ENCODE measurements around the gene NUMBL. TPM values are rescaled to one million over a fixed set of nuclear protein-coding genes. Genes with fewer than 3 reads are reported as not detected.
"Not testable (repeated sequence)": the region's sequence is repeated elsewhere in the genome, so short reads cannot be mapped to it uniquely, and the experiment has no call there.

Gene NUMBL
- total RNA-seq = 20.7 TPM
- long read RNA-seq, partial matches to known transcripts = 1 of 6 reads
- long read RNA-seq, other reads (novel, unspliced or antisense) = 3 of 6 reads

DNA sequence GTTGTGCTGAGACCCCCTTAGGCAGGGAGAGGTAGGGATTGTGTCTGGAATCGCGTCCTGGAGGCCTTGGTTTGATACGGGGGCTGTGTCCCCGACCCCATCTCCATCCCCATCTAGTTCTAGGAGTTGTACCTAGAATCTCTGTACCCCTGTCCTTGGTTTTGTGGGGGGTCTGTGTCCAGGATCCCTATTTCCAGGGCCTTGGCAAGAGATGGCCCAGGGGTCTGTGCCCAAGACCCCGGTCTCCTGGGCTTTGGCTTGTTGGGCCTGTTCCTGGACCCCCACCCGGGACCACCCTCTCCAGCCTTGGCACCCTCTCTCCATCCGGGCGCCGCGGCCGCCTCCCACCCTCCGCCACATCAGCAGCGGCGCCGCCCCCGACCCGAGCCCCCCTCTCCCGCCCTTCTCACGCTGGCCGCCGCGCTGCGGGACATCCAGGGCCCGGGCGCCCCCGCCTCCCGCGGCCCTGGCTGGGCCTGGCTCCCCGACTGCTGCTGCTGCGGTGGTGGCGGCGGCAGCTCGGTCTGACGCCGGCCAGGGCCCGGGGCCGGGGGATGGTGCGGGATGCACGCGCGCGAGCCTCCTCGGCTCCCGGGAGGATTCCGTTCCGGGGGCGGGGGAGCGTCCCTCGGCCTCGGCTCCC lies at the start of gene NUMBL:
TSS of gene NUMBL (minus strand) at position 602 of the 643 bp plus-strand sequence. CDS start at position 434, 168 bp downstream.
- intact Hi-C loops (cut with DNase I) = loop anchor here (2.0 kb wide), 1 partner anchor 61 kb away; the partner anchor contains the start of genes ACTMAP and SNRPA
- DNase-seq (ENCODE audit: low spot score) = no peak

- DNase-seq (ENCODE audit: low spot score) = no peak
- intact Hi-C loops (cut with DNase I) = no loop called here
Observed at GRCh38 chr19:40739030-40739839, 48.8 kb upstream of the NUMBL start.

- intact Hi-C loops (cut with DNase I) = no loop called here
- no peak for DNase-seq (ENCODE audit: low spot score)
Observed at GRCh38 chr19:40737102-40737644, 46.7 kb upstream of the NUMBL start.

DNA sequence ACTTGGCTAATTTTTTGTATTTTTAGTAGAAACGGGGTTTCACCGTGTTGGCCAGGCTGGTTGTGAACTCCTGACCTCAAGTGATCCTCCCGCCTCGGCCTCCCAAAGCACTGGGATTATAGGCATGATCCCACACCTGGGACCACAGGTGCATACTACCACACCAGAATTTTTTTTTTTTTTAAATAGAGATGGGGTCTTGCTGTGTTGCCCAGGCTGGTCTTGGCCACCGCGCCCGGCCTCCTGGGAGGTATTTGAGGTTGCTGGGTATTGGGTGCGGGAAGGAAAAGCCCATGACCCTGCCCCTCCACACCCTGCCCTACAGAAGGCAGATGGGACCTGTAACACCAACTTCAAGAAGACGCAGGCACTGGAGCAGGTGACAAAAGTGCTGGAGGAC lies 46.2 kb upstream of the NUMBL start:
- intact Hi-C loops (cut with DNase I) = no loop called here
- no peak for DNase-seq (ENCODE audit: low spot score)

DNA sequence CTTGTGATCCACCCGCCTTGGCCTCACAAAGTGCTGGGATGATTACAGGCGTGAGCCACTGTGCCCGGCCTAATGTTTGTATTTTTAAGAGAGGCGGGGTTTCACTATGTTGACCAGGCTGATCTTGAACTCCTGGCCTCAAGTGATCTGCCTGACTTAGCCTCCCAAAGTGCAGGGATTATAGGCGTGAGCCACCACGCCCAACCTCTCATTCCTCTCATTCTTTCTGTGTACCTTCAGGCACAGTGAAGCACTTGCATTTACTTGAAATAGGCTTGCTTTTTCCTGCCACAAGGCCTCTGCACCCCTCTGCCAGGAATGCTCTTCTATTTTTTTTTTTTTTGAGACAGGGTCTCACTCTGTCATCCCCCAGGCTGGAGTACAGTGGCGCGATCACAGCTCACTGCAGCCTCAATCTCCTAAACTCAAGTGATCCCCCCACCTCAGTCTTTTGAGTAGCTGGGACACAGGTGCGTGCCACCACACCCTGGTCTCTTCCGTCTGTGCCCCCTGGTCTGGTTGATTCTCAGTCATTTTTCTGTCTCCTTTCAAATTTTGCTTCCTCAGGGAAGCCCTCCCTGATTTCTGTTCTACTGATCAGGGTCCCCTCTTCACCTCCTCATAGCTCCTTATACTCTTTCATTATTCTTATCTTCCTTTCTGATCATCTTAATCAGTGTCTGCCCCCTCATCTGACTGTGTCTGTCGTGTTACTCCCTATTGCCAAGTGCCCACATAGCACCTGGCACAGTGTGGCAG lies 44.7 kb upstream of the NUMBL start:
- DNase-seq (ENCODE audit: low spot score) = no peak
- intact Hi-C loops (cut with DNase I) = no loop called here

GRCh38 chr19:40733149-40733548 lies 42.7 kb upstream of the NUMBL start:
- intact Hi-C loops (cut with DNase I) = no loop called here
- DNase-seq (ENCODE audit: low spot score) = no peak

DNA sequence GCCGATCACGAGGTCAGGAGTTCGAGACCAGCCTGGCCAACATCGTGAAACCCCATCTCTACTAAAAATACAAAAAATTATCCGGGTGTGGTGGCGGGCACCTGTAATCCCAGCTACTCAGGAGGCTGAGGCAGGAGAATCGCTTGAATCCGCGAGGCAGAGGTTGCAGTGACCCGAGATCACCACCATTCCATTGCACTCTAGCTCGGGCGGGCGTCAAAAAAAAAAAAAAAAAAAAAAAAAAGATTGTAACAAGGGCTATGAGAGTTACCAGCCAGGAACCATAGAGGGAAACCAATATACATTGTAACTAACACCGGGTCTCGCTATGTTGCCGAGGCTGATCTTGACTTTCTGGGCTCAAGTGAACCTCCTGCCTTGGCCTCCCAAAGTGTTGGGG lies 41.9 kb upstream of the NUMBL start:
- not testable (repeated sequence) for DNase-seq (ENCODE audit: low spot score)

GRCh38 chr19:40730065-40730464 lies 39.6 kb upstream of the NUMBL start:
- intact Hi-C loops (cut with DNase I); DNase-seq (ENCODE audit: low spot score): not testable (repeated sequence)

More for the DNA sequence above, 41.9 kb upstream of the NUMBL start:
- intact Hi-C loops (cut with DNase I) = not testable (repeated sequence)

DNA sequence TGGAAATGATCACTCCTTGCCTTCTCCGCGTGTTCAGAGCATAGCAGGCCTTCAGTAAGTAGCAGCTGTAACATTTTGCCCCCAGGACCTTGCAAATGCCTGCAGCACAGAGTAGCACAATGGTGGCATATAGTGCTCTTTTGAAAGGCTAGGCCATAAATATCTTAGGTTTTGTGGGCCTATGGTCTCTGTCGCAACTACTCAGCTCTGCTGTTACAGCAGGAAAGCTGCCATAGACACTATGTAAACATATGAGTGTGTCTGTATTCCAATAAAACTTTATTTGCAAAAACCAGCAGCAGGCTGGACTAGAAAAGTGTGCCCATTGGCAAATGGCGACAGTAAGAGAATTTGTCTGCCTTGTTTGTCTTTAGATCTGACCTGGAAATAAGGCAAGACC lies 35.8 kb upstream of the NUMBL start:
- intact Hi-C loops (cut with DNase I) = no loop called here
- DNase-seq (ENCODE audit: low spot score) = no peak

DNA sequence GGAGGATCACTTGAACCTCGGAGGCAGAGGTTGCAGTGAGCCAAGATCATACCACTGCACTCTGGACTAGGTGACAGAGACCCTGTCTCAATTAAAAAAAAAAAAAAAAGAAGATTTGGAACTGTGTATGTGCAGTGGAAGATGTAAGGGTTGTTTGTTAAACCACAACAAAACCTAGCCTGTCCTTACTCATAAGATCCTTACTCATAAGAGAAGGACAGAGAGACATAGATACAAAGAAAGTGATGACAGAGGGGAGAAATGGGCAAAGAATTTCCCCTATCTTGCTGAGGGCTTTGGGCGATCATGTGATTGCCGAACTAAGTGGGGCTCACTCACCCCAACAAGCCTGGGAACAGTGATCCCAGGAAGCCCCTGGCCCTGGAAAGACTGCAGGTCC lies 34.4 kb upstream of the NUMBL start:
- DNase-seq (ENCODE audit: low spot score) = no peak
- intact Hi-C loops (cut with DNase I) = no loop called here

- no peak for DNase-seq (ENCODE audit: low spot score)
- intact Hi-C loops (cut with DNase I) = no loop called here
Observed at GRCh38 chr19:40724315-40724714, 33.9 kb upstream of the NUMBL start.

DNA sequence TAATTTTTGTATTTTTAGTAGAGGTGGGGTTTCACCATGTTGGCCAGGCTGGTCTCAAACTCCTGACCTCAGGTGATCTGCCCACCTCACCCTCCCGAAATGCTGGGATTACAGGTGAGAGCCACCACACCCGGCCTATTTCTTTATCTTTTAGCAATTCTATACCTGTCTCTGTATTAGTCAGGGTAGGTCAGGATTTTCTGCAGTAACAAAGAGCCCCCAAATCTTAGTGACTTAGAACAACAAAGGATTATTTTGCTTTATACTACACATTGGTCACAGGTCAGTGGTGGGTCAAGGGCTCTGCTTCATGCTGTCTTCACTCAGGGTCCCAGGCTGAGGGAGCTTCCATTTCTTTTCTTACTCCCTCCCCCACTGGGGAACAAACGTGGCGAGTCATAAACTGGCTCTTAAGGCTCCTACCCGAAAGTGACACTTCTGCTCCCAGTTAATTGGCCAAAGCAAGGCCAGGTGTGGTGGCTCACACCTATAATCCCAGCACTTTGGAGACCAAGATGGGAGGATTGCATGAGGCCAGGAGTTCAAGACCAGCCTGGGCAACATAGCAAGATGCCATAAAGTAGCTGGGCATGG lies 33.3 kb upstream of the NUMBL start:
- no peak for DNase-seq (ENCODE audit: low spot score)
- intact Hi-C loops (cut with DNase I) = no loop called here

DNA sequence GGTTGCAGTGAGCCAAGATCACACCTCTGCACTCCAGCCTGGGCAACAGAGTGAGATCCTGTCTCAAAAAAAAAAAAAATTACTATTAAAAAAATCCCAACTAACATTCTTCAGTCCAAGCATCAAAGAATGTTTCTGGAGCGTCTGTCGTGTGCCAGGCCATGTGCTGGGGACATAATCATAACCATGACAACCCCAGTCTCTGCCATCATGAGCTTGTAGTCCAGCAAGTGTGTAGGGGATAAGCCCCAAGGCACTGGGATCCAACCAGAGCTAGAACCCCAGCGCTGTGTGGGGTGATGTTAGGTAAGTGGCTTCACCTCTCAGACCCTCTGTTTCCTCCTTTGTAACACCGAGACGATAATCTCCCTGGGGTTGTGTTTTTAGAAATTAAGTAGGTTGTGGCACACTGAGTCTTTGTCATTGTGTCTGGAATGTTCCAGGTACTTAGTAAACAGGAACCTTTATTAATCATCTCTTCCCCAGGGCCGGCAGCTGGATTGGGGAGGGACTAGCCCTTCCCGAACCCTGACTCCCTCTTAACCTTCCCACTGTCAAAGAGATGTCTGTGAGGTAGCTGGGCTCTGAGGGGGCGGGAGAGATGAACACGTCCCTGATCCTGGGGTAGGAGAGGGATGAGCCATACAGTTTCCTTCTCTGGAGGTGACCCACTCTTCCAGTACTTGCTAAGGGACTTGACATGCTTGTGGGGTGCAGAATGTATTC lies 31.6 kb upstream of the NUMBL start:
- no peak for DNase-seq (ENCODE audit: low spot score)
- intact Hi-C loops (cut with DNase I) = no loop called here

DNA sequence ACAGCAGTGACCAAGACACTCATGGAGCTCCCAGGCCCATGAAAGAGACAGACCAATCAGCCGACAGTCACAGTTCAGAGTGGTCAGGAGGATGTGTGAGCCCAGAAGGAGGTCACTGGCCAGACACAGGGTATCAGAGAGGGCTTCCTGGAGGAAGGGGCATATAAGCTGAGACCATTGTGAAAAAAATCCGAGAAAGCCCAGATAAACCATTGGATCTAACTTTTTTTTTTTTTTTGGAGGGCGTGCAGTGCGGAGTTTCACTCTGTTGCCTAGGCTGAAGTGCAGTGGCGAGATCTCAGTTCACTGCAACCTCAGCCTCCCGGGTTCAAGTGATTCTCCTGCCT lies 30.7 kb upstream of the NUMBL start:
- DNase-seq (ENCODE audit: low spot score) = no peak
- intact Hi-C loops (cut with DNase I) = no loop called here

GRCh38 chr19:40719414-40719894 lies 29.0 kb upstream of the NUMBL start:
- intact Hi-C loops (cut with DNase I) = loop anchor here (5.0 to 10.0 kb wide), 3 partner anchors 117 to 1305 kb away; partner anchors contain the start of genes LTBP4, PLEKHG2 and SERTAD3
- DNase-seq (ENCODE audit: low spot score) = no peak

DNA sequence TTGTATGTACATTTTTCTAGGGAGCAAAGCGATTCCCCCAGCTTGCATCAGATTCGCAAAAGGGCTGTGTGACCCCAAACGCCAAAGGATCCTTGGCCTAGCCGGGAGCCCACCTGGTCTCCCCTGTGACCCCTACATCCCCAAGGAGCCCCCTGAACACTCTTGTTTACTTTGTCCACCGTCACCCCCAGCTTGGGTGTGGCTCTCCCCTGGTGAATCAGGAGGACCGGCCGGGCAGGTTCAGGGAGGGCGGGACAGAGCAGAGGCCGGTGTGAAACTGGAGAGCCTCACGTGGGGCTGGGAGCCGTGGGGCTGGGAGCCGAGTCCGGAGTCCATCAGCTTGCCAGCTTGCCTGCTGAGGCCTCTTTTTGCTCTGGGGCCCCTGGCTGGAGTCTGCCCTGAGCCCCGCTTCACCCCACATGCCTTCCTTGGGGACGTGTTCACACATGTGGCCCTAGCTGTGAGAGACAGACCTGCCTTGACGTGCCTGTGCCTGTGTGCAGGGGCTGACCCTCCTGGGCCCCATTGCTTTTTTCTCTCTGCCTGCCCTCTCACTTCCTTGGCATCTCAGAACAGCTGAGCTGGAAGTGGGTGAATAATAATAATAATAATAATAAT lies 28.4 kb upstream of the NUMBL start:
- DNase-seq (ENCODE audit: low spot score) = peak; percentile 87
- intact Hi-C loops (cut with DNase I) = loop anchor here (5.0 to 10.0 kb wide), 3 partner anchors 117 to 1304 kb away; partner anchors contain the start of genes LTBP4, PLEKHG2 and SERTAD3

GRCh38 chr19:40717880-40718773 lies 27.7 kb upstream of the NUMBL start:
- no peak for DNase-seq (ENCODE audit: low spot score)

More at GRCh38 chr19:40717880-40718773, 27.7 kb upstream of the NUMBL start:
- intact Hi-C loops (cut with DNase I) = loop anchor here (5.0 to 10.0 kb wide), 3 partner anchors 116 to 1303 kb away; partner anchors contain the start of genes LTBP4, PLEKHG2 and SERTAD3
